Superior temporal gyrus (tissue), 1 donor: Measurements from ENCODE around the gene UBE4A.
A peak's percentile ranks its signal among the peaks of the same experiment; 100 is the strongest.

Source experiments
- DNase-seq: peaks from one replicate; pipeline ENCODE4 v3.0.0-alpha.2; 2016; ENCODE audit errors: extremely low spot score

UBE4A gene

GRCh38 chr11:118438314-118438931 lies 79.0 kb downstream of the UBE4A start:
- peak; percentile 63 for DNase-seq

GRCh38 chr11:118439646-118440045 lies 80.2 kb downstream of the UBE4A start:
- no peak for DNase-seq

GRCh38 chr11:118441770-118442275 lies 82.4 kb downstream of the UBE4A start:
- DNase-seq, result no peak

- no peak for DNase-seq
These were observed 82.9 kb downstream of the UBE4A start for GRCh38 chr11:118442301-118442700.

GRCh38 chr11:118442908-118443589 lies 83.6 kb downstream of the UBE4A start:
- DNase-seq, result no peak

- no peak for DNase-seq
These were observed 84.3 kb downstream of the UBE4A start for GRCh38 chr11:118443590-118444218.

- no peak for DNase-seq
These were observed 88.0 kb downstream of the UBE4A start for GRCh38 chr11:118447423-118447822.

GRCh38 chr11:118448294-118448693 lies 88.9 kb downstream of the UBE4A start:
- DNase-seq, result no peak
